Measurements from ENCODE around the gene FRMD1. TPM values are rescaled to one million over a fixed set of nuclear protein-coding genes. Genes with fewer than 3 reads are reported as not detected.

Gene FRMD1
- total RNA-seq, 6 experiments from 2014 or later = 0.07 to 0.23 (median 0.12) TPM; not detected in 1

- H3K4me1 ChIP-seq = no peaks in the 10 kb centered on the region
- peak in 2 of 3 donors; percentile 8 to 40 for DNase-seq
- TF ChIP-seq CTCF (IDR thresholded peaks at IDR 0.05) = no peak
Observed at GRCh38 chr6:168097621-168098430, 18.8 kb upstream of the FRMD1 start.

GRCh38 chr6:168097221-168097620, 18.2 kb upstream of the FRMD1 start:
- ATAC-seq (no peak), DNase-seq (peak in 1 of 3 donors; percentile 27)
- intact Hi-C loops (cut with DNase I) = no loop called here
- H3K27me3 ChIP-seq = no peaks in the 10 kb centered on the region
- no peak overlapping the region for H3K4me3 ChIP-seq
- 90% methylated on average over 2 of the region's 10 CpGs for WGBS (ENCODE audit: insufficient coverage, low coverage, low lambda C conversion rate, missing lambda C conversion rate)
- H3K36me3 ChIP-seq = no peaks in the 10 kb centered on the region
- H3K27ac ChIP-seq = no peak overlapping the region
- TF ChIP-seq CTCF (IDR thresholded peaks at IDR 0.05) (no peak), POLR2A (IDR thresholded peaks at IDR 0.05) (no peak)
- H3K9me3 ChIP-seq = no peaks in the 10 kb centered on the region
- H3K4me1 ChIP-seq = no peaks in the 10 kb centered on the region

More at GRCh38 chr6:168097621-168098430, 18.8 kb upstream of the FRMD1 start:
- H3K27ac ChIP-seq = no peak overlapping the region
- H3K36me3 ChIP-seq = no peaks in the 10 kb centered on the region
- 94% methylated on average over 6 of the region's 22 CpGs for WGBS (ENCODE audit: insufficient coverage, low coverage, low lambda C conversion rate, missing lambda C conversion rate)
- no peak for ATAC-seq
- intact Hi-C loops (cut with DNase I) = no loop called here
- H3K4me3 ChIP-seq = no peak overlapping the region
- H3K9me3 ChIP-seq = no peaks in the 10 kb centered on the region
- H3K27me3 ChIP-seq = no peaks in the 10 kb centered on the region

GRCh38 chr6:168096271-168096764, 17.3 kb upstream of the FRMD1 start:
- no peaks in the 10 kb centered on the region for H3K36me3 ChIP-seq
- WGBS (ENCODE audit: insufficient coverage, low coverage, low lambda C conversion rate, missing lambda C conversion rate) = 54% methylated on average over 6 of the region's 13 CpGs
- H3K27ac ChIP-seq = no peak overlapping the region
- DNase-seq (peak in 2 of 3 donors; percentile 7 to 40), ATAC-seq (no peak)
- no peak overlapping the region for H3K4me3 ChIP-seq
- no peaks in the 10 kb centered on the region for H3K4me1 ChIP-seq
- no peaks in the 10 kb centered on the region for H3K27me3 ChIP-seq
- H3K9me3 ChIP-seq = no peaks in the 10 kb centered on the region
- intact Hi-C loops (cut with DNase I) = no loop called here
- no peak for TF ChIP-seq CTCF (IDR thresholded peaks at IDR 0.05)
- no peak for TF ChIP-seq POLR2A (IDR thresholded peaks at IDR 0.05)

- DNase-seq = peak in 1 of 3 donors; percentile 3
- Histone ChIP-seq H3K4me3 (no peak overlapping the region), H3K27ac (no peak overlapping the region), H3K27me3 (no peaks in the 10 kb centered on the region), H3K4me1 (no peaks in the 10 kb centered on the region), H3K9me3 (no peaks in the 10 kb centered on the region), H3K36me3 (no peaks in the 10 kb centered on the region)
- 91% methylated on average over 8 of the region's 14 CpGs for WGBS (ENCODE audit: insufficient coverage, low coverage, low lambda C conversion rate, missing lambda C conversion rate)
- intact Hi-C loops (cut with DNase I) = no loop called here
- no peak for ATAC-seq
- TF ChIP-seq POLR2A (IDR thresholded peaks at IDR 0.05) (no peak), CTCF (IDR thresholded peaks at IDR 0.05) (no peak)
Observed at GRCh38 chr6:168095716-168096250, 16.8 kb upstream of the FRMD1 start.

Data from right lobe of liver (tissue), 6 donors.